Colon (tissue), 2 donors: Measurements from ENCODE around the gene XPO6.
"Not testable (repeated sequence)": the region's sequence is repeated elsewhere in the genome, so short reads cannot be mapped to it uniquely, and the experiment has no call there.

Source experiments
- FAIRE-seq: peaks from 2 replicates; lab custom pipeline; 2012; peaks lifted over from hg19 to GRCh38; lab: Jason Lieb, UNC
- donor health status: control.
- donor health status: control.

The XPO6 gene

GRCh38 chr16:28211758-28212531, at the start of gene XPO6:
Gene XPO6, minus strand, starts transcription at chr16:28211965. Its CDS starts 597 bp downstream, at chr16:28211368.
- FAIRE-seq = no peak

DNA sequence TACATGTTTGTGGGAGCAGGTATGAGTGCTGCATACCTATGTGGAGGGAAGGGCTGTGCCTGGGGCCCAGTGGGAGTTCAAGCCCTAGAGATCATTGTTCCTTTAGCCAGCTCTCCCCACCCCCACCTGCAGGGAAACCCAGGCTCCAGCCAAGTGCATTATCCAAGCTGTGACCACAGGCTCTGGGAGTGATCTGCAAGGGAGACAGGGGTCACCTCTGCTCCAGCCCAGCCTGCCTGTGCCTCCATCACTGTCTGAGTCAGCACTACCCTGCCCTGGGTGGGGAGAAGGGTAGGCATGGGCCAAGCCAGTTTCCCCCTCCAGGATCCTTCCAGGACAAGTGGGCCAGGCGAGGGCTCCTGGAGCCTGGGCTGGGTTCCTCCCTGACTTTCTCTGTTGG, 48.4 kb upstream of the XPO6 start:
- FAIRE-seq = no peak

- FAIRE-seq = no peak
These were observed 48.0 kb upstream of the XPO6 start for GRCh38 chr16:28259781-28260150.

DNA sequence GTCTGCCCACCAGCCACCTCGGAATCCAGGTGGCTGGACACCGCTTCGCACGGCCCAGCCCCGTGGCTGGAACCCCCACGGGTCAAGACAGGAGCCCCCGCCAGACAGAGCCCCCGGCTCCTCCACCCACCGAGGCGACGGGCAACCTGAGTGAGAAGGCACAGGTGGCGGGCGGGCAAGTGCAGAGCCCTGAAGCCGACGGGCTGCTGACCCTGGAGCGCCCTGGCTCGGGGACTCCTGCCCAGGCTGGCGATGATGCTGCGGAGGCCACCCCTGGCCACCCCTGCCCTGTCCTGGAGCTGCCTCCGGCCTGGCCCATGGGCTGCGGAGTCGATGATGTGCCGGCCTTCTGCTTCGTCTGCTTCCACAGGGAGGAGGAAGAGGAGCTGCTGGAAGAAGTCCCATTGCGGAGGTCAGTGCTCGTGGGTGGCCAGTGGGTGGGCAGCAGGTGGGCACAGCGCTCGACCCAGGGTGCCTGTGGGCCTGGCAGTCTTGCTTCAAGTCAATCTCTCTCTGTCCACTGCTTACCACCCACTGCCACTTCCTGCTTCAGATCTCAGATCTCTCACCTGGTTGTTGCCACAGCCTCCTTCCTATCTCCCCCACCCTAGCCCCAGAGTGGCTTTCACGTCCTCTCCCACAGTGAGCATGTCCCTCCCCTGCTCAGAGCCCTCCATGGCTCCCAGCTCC, 47.5 kb upstream of the XPO6 start:
- no peak for FAIRE-seq

DNA sequence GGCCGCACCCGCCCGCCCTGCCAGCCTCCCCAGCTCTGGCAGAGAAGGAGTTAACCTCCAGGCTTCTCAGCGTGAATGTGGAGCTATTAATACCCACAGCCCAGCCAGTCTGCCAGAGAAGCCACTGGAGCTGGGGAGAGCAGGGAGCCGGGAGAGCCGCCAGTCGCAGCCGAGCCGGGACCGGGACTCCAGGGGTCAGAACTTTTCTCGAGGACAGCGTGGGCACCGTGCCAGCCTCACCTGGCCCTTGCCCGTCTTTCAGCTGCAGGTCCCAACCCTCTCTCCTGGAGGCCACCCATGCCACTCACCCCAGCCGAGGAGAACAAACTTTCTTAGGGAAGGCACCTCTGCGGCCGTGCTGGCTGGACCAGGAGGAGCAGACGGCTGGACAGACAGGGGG, 46.8 kb upstream of the XPO6 start:
- FAIRE-seq = no peak

DNA sequence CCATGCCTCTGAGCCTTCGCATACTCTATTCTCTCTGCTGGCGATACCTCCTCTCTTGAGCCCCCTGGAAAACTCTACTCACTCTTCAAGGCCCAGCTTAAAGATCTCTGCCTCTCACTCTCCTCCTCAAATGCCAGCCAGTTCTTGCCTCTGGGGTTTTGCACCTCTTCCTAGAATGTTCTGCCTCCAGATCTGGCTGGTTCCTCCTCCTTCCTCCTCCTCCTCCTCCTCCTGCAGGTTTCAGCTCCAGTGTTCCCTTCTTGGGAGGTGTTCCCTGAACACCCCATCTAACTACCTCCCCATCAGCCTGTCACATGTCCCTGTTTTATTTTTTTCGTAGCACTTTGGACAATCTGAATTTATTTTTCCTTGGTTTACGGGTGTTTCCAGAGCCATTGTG, 45.5 kb upstream of the XPO6 start:
- FAIRE-seq = no peak

DNA sequence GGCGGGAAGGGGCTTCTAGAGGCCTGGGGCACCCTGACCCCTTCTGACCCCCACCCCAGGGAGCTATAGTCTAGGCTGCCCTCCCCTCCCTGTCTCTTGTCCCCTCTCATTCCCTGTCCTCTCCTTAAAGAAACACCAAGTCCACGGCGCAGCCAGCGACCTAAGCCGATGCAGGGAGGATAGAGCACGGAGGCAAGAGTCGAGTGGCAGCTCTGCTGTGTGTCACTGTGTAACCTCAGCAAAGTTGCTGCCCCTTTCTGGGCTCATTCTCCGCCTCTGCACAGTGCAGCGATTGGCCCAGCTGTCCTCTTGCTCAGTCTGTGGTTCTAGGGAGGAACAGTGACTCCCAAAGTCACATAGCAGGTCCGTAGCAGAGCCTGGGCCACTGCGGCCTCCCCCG, 44.1 kb upstream of the XPO6 start:
- no peak for FAIRE-seq

DNA sequence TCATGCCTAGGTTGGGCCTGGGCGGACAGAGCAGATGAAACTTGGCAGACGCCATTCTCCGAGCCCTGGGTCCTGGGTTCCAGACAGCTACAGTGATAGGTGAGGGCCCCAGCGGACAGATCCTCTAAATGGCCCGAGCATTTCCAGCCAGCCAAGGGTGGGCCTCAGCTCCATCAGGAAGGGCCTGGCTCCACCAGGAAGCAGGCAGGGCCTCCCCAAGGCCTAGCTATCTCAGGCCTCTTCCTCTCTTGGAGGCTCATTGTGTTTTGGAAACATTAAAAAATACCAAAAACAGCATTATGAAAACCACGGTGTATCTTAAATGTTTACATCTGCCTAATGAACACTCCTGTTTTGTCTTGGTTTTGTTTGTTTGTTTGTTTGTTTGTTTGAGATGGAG, 42.4 kb upstream of the XPO6 start:
- no peak for FAIRE-seq

- FAIRE-seq = no peak
These were observed 39.2 kb upstream of the XPO6 start for GRCh38 chr16:28250999-28251398.

DNA sequence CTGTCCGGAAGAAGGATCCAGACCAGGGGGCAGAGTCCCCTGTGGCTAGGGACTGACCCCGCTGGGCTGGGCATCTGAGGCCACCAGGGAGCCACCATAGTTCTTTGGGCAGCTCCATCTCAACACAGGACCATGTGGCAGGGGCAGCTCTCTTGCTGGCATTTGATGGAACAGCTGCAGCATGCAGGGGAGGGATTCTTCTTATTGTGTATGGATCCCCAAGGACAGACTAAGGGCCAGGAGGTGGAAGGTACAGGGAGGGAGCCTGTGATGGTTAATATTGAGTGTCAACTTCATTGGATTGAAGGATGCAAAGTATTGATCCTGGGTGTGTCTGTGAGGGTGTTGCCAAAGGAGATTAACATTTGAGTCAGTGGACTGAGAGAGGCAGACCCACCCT, 37.7 kb upstream of the XPO6 start:
- FAIRE-seq = not testable (repeated sequence)

DNA sequence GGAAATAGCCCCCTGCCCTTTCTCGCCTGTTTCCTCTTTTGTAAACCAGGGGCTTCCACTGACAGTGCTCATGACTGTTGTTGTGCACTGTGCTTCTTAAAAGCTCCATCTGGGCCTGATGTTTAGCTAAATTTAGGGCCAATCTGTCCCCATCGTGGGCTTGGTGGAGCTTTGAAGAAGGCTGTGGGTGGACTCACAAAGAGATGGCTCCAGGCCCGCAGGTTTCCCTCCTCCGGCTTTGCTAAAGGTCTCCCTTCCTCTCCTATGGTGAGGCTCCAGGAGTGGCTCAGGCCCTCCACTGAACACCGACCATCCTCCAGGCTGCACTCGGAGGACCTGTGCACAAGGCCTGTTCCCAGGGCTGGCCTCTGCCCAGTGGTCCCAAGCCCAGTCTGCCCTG, 30.2 kb upstream of the XPO6 start:
- FAIRE-seq = no peak

GRCh38 chr16:28237754-28238357, 26.1 kb upstream of the XPO6 start:
- no peak for FAIRE-seq

DNA sequence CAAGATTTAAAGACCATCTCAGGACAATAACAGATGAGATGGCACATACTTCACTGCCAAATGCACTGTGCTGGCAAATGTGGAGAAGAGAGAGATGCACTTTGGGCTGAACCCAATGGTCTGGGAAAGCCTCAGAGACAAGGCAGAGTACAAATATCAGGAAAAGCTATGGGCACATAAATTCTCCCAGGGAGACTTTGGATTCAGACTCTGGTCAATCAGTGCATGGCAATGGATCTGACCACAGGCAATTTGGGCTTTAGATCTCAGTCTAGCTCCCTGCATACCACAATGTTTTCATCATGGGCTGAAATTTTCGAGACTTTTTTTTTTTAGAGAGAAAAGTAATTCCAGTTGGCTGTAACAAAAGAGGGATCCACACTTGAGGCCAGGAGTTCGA, 20.0 kb upstream of the XPO6 start:
- no peak for FAIRE-seq

DNA sequence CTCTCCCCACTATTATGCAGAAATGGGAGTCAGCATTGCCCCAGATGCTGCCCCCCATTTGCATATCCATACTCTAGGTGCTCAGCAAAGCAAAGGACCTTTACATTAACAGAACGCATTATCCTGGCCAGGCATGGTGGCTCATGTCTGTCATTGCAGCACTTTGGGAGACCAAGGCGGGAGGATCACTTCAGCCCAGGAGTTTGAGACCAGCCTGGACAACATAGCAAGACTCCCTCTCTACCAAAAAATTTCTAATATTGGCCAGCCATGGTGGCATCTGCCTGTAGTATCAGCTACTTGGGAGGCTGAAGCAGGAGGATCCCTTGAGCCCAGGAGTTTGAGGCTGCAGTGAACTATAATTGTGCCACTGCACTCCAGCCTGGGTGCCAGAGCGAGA, 12.1 kb upstream of the XPO6 start:
- FAIRE-seq = not testable (repeated sequence)

DNA sequence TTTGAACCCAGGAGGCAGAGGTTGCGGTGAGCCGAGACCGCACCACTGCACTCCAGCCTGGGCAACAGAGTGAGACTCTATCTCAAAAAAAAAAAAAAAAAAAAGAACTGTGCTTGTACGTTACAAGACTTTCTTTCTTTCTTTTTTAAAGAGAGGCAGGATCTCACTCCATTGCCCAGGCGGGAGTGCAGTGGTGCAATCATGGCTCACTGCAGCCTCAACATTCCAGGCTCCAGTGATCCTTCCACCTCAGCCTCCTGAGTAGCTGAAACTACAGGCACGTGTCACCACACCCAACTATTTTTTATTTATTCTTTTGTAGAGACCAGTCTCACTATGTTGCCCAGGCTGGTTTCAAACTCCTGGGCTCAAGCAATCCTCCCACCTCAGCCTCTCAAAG, 8.0 kb upstream of the XPO6 start:
- FAIRE-seq = not testable (repeated sequence)

- no peak for FAIRE-seq
These were observed 7.5 kb upstream of the XPO6 start for GRCh38 chr16:28219282-28219681.

DNA sequence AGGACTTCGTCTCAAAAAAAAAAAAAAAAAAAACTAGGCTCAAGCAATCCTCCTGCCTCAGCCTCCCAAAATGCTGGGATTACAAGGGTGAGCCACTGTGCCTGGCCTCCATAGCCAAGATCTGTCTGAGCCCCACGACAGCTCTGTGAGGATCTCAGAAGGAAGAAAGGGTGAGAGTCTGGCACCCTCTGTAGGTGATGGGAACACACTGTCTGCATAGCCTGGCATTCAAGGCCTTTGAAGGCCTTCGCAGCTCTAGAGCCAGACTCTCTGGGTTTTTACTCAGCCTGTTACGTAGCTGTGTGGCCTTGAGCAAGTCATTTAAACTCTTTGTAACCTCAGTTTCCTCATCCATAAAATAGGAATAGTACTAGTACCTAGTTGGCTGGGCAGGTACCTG, 6.3 kb upstream of the XPO6 start:
- FAIRE-seq = no peak

GRCh38 chr16:28217326-28217725, 5.6 kb upstream of the XPO6 start:
- FAIRE-seq = no peak

GRCh38 chr16:28213396-28213795, 1.6 kb upstream of the XPO6 start:
- no peak for FAIRE-seq

- no peak for FAIRE-seq
These were observed 738 bp upstream of the XPO6 start for GRCh38 chr16:28212532-28212873.

- no peak for FAIRE-seq
These were observed 681 bp downstream of the XPO6 start for GRCh38 chr16:28210979-28211588.

GRCh38 chr16:28210264-28210663, 1.5 kb downstream of the XPO6 start:
- FAIRE-seq = no peak

DNA sequence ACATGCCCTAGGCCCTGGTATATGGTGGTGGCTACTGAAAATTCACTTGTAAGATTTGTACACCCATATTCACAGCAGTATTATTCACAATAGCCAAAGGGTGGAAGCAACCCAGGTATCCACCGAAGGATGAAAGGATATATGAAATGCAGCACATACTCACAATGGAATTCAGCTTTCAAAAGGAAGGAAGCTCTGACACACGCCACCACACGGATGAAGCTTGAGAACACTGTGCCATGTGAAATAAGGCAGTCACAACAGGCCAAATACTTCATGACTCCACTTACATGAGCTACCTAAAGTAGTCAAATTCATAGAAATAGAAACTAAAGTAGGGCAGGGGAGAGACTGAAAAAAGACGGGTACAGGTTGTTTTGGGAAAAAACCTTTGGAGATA, 2.9 kb downstream of the XPO6 start:
- no peak for FAIRE-seq
